ENCODE data around the gene HRH3.

GRCh38 chr20:62268228-62268900 lies 48.3 kb upstream of the HRH3 start:
- no peak for TF ChIP-seq CTCF (IDR thresholded peaks at IDR 0.05)
- TF ChIP-seq POLR2A (IDR thresholded peaks at IDR 0.05), result no peak
- TF ChIP-seq EP300 (IDR thresholded peaks at IDR 0.05), result no peak
- TF ChIP-seq POLR2AphosphoS5 (IDR thresholded peaks at IDR 0.05), result no peak
